BLaER1 treated with 17β-estradiol and CSF1 and Interleukin-3, amounts not matched to agents 10 nM and 100 nM (cell line): Measurements from ENCODE around the gene EPHA4.

Experiments
- H3K27ac ChIP-seq, 11 experiments: shearing (Covaris generic); formaldehyde crosslinking; 2 replicates each; pipeline ENCODE4 v1.8.1; 2022
- H3K27me3 ChIP-seq, 11 experiments: shearing (Covaris generic); formaldehyde crosslinking; 2 replicates each; pipeline ENCODE4 v1.8.1; 2022
- H3K36me3 ChIP-seq, 11 experiments: shearing (Covaris generic); formaldehyde crosslinking; 2 replicates each; pipeline ENCODE4 v1.8.1; 2022
- H3K4me1 ChIP-seq, 10 experiments: shearing (Covaris generic); formaldehyde crosslinking; 2 replicates each; pipeline ENCODE4 v1.8.1; 2022
- H3K4me2 ChIP-seq, 11 experiments: shearing (Covaris generic); formaldehyde crosslinking; 2 replicates each; pipeline ENCODE4 v1.8.1; 2022
- H3K4me3 ChIP-seq, 10 experiments: shearing (Covaris generic); formaldehyde crosslinking; 2 replicates each; pipeline ENCODE4 v1.8.1; 2022
- H3K9ac ChIP-seq, 11 experiments: shearing (Covaris generic); formaldehyde crosslinking; 2 replicates each; pipeline ENCODE4 v1.8.1; 2022
- H3K9me3 ChIP-seq, 11 experiments: shearing (Covaris generic); formaldehyde crosslinking; replicated peaks in 1 of 11; 2 replicates each; pipeline ENCODE4 v1.8.1; 2022
- H4K20me1 ChIP-seq, 11 experiments: shearing (Covaris generic); formaldehyde crosslinking; 2 replicates each; pipeline ENCODE4 v1.8.1; 2022
- Cebpa-rat ChIP-seq, 11 experiments: shearing (Covaris generic); IDR thresholded peaks; 2 replicates each; pipeline ENCODE4 v1.8.1; 2022

EPHA4 gene

GRCh38 chr2:221533299-221533698 is 38.8 kb downstream of the EPHA4 start:
- H3K27ac ChIP-seq, result no peak overlapping the region
- no peak for TF ChIP-seq Cebpa-rat (IDR thresholded peaks at IDR 0.05)
- H3K4me2 ChIP-seq, result no peak overlapping the region
- no peaks in the 10 kb centered on the region for H3K27me3 ChIP-seq
- H3K4me3 ChIP-seq, result no peak overlapping the region
- no peaks in the 10 kb centered on the region for H4K20me1 ChIP-seq
- H3K4me1 ChIP-seq, result peaks cover 0 to 14% (median 3%) of the 10 kb centered on the region in 10 experiments; a peak in 6 of 20 replicates
- no peaks in the 10 kb centered on the region for H3K36me3 ChIP-seq
- no peaks in the 10 kb centered on the region for H3K9me3 ChIP-seq
- no peak overlapping the region for H3K9ac ChIP-seq

GRCh38 chr2:221532641-221533040 is 39.5 kb downstream of the EPHA4 start:
- H3K27ac ChIP-seq, result no peak overlapping the region
- H3K36me3 ChIP-seq, result no peaks in the 10 kb centered on the region
- no peak overlapping the region for H3K9ac ChIP-seq
- no peak for TF ChIP-seq Cebpa-rat (IDR thresholded peaks at IDR 0.05)
- H3K27me3 ChIP-seq, result no peaks in the 10 kb centered on the region
- peaks cover 0 to 18% (median 3%) of the 10 kb centered on the region in 10 experiments; a peak in 7 of 20 replicates for H3K4me1 ChIP-seq
- no peak overlapping the region for H3K4me3 ChIP-seq
- H4K20me1 ChIP-seq, result no peaks in the 10 kb centered on the region
- H3K9me3 ChIP-seq, result no peaks in the 10 kb centered on the region
- no peak overlapping the region for H3K4me2 ChIP-seq

- Histone ChIP-seq H3K9ac (no peak overlapping the region), H3K9me3 (no peaks in the 10 kb centered on the region), H3K27me3 (no peaks in the 10 kb centered on the region), H3K27ac (no peak overlapping the region), H3K4me2 (peak overlapping the region in 4 of 11 experiments; percentile 1 to 55 (median 9); a peak in 4 of 22 replicates), H4K20me1 (no peaks in the 10 kb centered on the region), H3K4me1 (peaks cover 0 to 24% (median 3%) of the 10 kb centered on the region in 10 experiments; a peak in 7 of 20 replicates), H3K36me3 (no peaks in the 10 kb centered on the region), H3K4me3 (no peak overlapping the region)
- no peak for TF ChIP-seq Cebpa-rat (IDR thresholded peaks at IDR 0.05)
Observed at GRCh38 chr2:221530653-221531037, 41.5 kb downstream of the EPHA4 start.

GRCh38 chr2:221529943-221530652 is 42.0 kb downstream of the EPHA4 start:
- Histone ChIP-seq H3K9ac (no peak overlapping the region), H3K4me2 (peak overlapping the region in 7 of 11 experiments; percentile 1 to 55 (median 10); a peak in 6 of 22 replicates), H3K36me3 (no peaks in the 10 kb centered on the region), H3K27ac (no peak overlapping the region), H3K4me3 (no peak overlapping the region), H3K9me3 (no peaks in the 10 kb centered on the region), H4K20me1 (no peaks in the 10 kb centered on the region), H3K27me3 (no peaks in the 10 kb centered on the region), H3K4me1 (peaks cover 0 to 24% (median 3%) of the 10 kb centered on the region in 10 experiments; a peak in 7 of 20 replicates)
- TF ChIP-seq Cebpa-rat (IDR thresholded peaks at IDR 0.05), result no peak

GRCh38 chr2:221529177-221529942 is 42.7 kb downstream of the EPHA4 start:
- Histone ChIP-seq H3K4me1 (peaks cover 0 to 24% (median 3%) of the 10 kb centered on the region in 10 experiments; a peak in 7 of 20 replicates), H3K27me3 (no peaks in the 10 kb centered on the region), H3K9me3 (no peaks in the 10 kb centered on the region), H3K9ac (no peak overlapping the region), H3K4me2 (peak overlapping the region in 6 of 11 experiments; percentile 1 to 55 (median 9); a peak in 5 of 22 replicates), H3K4me3 (no peak overlapping the region), H4K20me1 (no peaks in the 10 kb centered on the region), H3K27ac (no peak overlapping the region), H3K36me3 (no peaks in the 10 kb centered on the region)
- no peak for TF ChIP-seq Cebpa-rat (IDR thresholded peaks at IDR 0.05)

GRCh38 chr2:221527776-221528309 is 44.3 kb downstream of the EPHA4 start:
- H3K27me3 ChIP-seq, result no peaks in the 10 kb centered on the region
- peak overlapping the region in 2 of 11 experiments; percentile 35 to 45; a peak in 3 of 22 replicates for H3K4me2 ChIP-seq
- no peaks in the 10 kb centered on the region for H4K20me1 ChIP-seq
- H3K9me3 ChIP-seq, result no peaks in the 10 kb centered on the region
- peaks cover 0 to 24% (median 3%) of the 10 kb centered on the region in 10 experiments; a peak in 7 of 20 replicates for H3K4me1 ChIP-seq
- no peaks in the 10 kb centered on the region for H3K36me3 ChIP-seq
- no peak overlapping the region for H3K27ac ChIP-seq
- no peak for TF ChIP-seq Cebpa-rat (IDR thresholded peaks at IDR 0.05)
- no peak overlapping the region for H3K4me3 ChIP-seq
- no peak overlapping the region for H3K9ac ChIP-seq

- H4K20me1 ChIP-seq, result no peaks in the 10 kb centered on the region; a peak in 1 of 22 replicates
- no peak overlapping the region for H3K27ac ChIP-seq
- H3K9ac ChIP-seq, result no peak overlapping the region
- no peaks in the 10 kb centered on the region for H3K9me3 ChIP-seq
- peaks cover 6 to 36% (median 21%) of the 10 kb centered on the region in 10 experiments; a peak in 19 of 20 replicates for H3K4me1 ChIP-seq
- H3K4me2 ChIP-seq, result no peak overlapping the region
- no peak for TF ChIP-seq Cebpa-rat (IDR thresholded peaks at IDR 0.05)
- H3K4me3 ChIP-seq, result no peak overlapping the region
- no peaks in the 10 kb centered on the region for H3K36me3 ChIP-seq
- no peaks in the 10 kb centered on the region for H3K27me3 ChIP-seq
Observed at GRCh38 chr2:221524158-221524557, 47.9 kb downstream of the EPHA4 start.

GRCh38 chr2:221521233-221521845 is 50.8 kb downstream of the EPHA4 start:
- Histone ChIP-seq H3K4me2 (peak overlapping the region; percentile 21 to 57 (median 40); a peak in 18 of 22 replicates), H3K9ac (no peak overlapping the region), H3K27ac (no peak overlapping the region), H3K4me1 (peaks cover 30 to 45% (median 43%) of the 10 kb centered on the region in 10 experiments), H3K9me3 (no peaks in the 10 kb centered on the region; a peak in 1 of 22 replicates), H3K36me3 (no peaks in the 10 kb centered on the region), H3K4me3 (no peak overlapping the region), H3K27me3 (no peaks in the 10 kb centered on the region), H4K20me1 (no peaks in the 10 kb centered on the region; a peak in 1 of 22 replicates)
- TF ChIP-seq Cebpa-rat (IDR thresholded peaks at IDR 0.05), result no peak
